NCI-H1105 treated with DMSO at 0.1 percent for 48 hours (cell line): ENCODE results near the gene CAD.

Experiments used
- DNase-seq: peaks from one replicate; lab custom pipeline; 2025; lab: John Stamatoyannopoulos, UW

The CAD gene

DNA sequence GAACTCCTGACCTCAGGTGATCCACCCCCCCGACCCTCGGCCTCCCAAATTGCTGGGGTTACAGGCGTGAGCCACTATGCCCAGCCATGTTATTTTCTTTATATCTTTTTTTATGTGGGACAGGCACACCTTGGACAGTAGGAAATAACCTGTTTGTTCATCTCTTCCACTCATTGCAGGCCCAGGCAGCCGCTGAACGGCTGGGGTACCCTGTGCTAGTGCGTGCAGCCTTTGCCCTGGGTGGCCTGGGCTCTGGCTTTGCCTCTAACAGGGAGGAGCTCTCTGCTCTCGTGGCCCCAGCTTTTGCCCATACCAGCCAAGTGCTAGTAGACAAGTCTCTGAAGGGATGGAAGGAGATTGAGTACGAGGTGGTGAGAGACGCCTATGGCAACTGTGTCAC is 8.4 kb downstream of the CAD start:
- DNase-seq = no peak

DNA sequence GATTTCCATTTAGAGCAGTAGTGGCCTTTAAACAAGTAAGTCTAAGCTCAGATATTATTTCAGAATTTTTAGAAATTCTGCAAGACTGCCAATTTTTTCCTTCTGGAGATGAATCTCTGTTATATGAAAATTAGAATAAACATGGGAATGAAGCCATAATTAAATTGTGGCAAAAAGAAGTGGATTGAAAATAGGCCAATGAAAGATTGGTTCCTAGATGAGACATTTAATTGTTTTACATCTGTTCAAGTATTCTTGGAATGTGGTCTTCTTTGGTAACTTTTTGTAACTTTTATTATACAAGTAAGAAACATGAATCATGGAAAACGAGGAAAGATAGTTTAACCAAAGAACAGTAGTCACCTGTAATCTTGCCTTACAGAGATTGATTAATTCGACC is 10.3 kb downstream of the CAD start:
- DNase-seq = no peak

DNA sequence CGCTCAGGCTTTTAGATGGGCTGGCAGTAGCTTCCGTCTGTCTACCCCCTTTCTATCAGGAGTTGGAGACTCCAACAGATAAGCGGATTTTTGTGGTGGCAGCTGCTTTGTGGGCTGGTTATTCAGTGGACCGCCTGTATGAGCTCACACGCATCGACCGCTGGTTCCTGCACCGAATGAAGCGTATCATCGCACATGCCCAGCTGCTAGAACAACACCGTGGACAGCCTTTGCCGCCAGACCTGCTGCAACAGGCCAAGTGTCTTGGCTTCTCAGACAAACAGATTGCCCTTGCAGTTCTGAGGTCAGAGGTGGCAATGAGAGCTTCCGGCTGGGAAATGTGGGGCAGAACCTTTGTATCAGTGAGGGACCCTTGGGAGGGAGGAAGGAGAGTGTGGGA is 14.8 kb downstream of the CAD start:
- no peak for DNase-seq

DNA sequence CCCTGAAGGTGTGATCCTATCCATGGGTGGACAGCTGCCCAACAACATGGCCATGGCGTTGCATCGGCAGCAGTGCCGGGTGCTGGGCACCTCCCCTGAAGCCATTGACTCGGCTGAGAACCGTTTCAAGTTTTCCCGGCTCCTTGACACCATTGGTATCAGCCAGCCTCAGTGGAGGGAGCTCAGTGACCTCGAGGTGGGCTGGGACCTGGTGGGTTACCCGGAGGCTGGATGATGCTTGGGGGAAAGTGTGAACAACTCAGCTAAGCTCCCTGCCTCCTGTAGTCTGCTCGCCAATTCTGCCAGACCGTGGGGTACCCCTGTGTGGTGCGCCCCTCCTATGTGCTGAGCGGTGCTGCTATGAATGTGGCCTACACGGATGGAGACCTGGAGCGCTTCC is 16.2 kb downstream of the CAD start:
- no peak for DNase-seq

DNA sequence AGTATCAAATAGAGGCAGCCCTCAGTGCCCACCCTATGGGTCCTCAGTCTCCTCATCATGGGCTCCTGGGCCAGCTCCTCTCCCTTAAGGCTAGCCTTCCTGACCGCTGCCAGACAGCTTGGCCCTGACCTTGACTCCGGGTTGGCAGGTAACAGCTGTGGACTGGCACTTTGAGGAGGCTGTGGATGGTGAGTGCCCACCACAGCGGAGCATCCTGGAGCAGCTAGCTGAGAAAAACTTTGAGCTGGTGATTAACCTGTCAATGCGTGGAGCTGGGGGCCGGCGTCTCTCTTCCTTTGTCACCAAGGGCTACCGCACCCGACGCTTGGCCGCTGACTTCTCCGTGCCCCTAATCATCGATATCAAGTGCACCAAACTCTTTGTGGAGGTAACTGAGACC is 19.0 kb downstream of the CAD start:
- no peak for DNase-seq

DNA sequence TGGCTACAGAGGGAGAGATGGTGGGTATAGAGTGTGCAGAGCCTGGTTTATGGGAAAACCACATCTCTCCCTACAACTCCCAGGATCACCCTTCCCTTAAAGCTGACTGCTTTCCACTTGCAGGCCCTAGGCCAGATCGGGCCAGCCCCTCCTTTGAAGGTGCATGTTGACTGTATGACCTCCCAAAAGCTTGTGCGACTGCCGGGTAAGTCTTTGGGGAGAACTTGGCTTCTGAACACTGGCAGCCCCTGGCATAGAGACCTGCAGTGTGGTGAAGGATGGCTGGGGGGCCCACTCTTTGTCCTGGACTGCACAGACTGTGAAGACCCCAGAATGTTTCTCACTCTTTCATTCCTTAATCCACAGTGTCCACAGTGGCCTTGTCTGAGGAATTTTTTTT is 19.5 kb downstream of the CAD start:
- no peak for DNase-seq

DNA sequence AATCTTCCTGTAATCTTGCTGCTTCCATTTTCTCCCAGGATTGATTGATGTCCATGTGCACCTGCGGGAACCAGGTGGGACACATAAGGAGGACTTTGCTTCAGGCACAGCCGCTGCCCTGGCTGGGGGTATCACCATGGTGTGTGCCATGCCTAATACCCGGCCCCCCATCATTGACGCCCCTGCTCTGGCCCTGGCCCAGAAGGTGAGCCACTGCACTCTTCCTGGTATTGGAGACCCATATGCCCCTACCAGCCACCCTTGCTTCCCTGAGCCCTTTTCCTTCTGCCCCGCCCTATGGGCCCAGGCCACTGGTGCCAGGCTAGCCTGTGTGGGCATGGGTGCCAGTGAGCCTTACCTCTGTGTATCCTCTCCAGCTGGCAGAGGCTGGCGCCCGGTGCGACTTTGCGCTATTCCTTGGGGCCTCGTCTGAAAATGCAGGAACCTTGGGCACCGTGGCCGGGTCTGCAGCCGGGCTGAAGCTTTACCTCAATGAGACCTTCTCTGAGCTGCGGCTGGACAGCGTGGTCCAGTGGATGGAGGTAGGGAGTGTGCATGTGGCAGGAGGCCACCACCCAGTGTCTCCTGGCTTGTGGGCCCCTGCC is 20.3 kb downstream of the CAD start:
- DNase-seq = no peak

DNA sequence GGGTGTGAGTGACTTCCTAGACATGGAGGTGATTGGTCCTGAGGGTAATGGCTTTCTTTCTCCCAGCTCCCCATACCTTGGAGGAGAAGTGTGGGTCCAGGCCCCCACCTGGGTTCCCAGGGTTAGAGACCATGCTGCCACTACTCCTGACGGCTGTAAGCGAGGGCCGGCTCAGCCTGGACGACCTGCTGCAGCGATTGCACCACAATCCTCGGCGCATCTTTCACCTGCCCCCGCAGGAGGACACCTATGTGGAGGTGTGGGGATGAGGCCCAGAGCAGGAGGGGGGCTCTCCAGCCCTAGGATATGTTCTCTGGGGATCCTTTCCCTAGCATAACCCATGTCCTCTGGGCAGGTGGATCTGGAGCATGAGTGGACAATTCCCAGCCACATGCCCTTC is 21.8 kb downstream of the CAD start:
- DNase-seq = no peak

DNA sequence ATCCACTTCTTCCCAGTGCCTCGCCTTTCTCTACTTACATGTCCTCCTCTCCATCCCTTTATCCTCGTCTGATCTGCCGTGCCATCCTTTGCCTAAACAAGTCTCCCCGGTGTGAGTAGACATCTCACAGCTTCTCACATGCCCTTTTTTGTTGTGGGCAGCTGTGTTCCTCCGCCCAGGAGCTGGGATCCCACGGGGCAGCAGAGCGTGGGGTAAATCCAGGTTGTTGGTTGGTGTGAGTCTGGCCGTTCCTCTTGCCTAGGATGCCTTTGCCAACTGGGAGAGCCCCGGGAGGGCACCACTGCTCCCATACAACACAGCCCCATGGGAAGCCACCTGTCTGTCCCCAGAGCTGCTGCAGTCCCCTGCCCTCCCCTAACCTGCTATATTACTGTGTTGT is 23.2 kb downstream of the CAD start:
- no peak for DNase-seq

DNA sequence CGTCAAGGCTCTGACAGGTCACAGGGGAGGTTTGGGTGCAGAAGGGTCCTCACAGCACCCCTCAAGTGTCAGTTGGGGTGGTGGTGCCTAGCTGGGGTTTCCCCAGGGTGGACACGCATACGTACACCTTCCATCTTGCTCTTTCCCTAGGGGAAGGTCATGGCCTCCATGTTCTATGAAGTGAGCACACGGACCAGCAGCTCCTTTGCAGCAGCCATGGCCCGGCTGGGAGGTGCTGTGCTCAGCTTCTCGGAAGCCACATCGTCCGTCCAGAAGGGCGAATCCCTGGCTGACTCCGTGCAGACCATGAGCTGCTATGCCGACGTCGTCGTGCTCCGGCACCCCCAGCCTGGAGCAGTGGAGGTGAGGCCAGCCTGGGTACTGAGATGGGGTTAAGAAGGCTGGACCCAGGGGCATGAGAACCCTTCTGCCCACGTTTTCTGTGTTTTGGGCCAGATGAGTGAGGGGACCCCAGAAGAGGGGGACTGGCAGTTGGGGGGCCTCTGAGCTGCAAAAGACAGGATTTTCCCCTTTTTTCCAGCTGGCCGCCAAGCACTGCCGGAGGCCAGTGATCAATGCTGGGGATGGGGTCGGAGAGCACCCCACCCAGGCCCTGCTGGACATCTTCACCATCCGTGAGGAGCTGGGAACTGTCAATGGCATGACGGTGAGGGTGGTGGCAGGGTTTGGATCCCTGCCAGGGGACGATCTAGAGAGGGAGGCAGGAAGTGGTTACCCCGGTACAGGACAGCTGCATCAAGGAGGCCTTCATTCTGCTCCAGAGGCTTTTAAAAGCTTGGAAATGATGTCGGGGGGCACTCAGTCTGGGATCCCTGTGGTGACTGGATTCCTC is 24.8 kb downstream of the CAD start:
- no peak for DNase-seq

DNA sequence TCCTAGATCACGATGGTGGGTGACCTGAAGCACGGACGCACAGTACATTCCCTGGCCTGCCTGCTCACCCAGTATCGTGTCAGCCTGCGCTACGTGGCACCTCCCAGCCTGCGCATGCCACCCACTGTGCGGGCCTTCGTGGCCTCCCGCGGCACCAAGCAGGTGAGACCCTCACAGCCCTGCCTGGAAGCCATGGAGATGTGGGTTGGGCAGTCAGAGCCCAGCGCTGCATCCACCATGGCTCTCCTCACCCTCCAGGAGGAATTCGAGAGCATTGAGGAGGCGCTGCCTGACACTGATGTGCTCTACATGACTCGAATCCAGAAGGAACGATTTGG is 25.4 kb downstream of the CAD start:
- no peak for DNase-seq

DNA sequence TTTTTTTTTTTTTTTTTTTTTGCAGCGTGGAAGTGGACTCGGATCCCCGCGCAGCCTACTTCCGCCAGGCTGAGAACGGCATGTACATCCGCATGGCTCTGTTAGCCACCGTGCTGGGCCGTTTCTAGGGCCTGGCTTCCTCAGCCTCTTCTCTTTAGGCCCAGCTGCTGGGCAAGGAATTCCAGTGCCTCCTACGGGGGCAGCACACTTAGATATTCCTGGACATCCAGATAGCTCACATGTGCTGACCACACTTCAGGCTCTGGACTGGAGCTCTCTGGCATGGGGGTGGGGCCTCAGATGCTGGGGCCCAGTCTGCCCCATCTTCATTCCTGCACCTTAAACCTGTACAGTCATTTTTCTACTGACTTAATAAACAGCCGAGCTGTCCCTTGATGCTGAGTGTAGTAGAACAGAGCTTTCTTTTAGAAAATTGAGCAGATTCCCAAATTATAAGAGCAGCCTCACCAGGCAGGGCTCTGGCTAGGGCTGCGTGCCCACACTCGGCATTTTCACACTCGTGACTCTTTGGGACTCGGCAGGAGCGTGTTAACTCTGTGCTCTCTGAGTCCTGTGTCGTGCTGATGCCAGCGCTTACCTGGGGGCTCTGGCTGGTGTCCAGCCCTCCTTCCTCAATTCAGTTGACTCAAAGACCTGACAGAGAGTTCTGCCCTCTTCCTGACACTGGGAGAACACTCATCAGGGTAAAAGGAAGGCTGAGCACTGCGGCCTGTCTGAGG is 26.4 kb downstream of the CAD start:
- no peak for DNase-seq

DNA sequence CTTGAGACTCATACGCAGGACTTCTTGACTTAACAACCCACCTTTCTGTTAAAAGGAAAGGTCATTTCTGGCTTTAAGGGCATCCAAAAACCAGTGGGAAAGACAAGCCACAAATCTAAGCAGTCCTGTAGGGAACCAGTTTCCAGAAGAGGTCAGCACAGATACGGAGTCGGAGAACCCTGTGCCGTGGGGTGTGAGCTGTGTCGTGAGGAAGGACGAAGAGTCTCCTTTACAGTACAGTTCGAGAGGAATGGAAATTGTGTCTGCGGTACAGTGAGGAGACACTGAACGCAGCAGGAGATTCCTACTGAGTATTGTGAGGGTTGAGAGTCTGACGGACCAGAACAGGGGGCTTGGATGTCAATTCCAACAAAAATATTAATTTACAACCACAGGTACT is 27.9 kb downstream of the CAD start:
- no peak for DNase-seq

DNA sequence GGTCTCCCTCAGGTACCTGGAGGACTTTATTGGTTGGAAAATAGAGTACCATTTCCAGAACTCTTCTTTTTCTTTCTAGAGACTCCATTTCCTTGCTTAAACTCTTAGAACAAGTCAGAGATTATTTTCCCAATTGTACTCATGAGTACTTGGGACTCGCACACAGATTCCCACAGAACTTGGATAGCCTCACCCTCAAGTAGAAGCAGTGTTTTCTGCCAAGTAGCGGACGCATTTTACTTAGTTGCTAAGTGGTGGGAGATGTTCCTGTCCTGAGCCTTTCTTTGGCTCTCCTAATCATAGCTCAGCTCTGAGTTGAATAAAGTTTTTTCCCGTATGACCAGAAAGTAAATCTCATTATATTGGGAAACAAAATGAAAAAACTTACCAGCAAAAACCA is 28.5 kb downstream of the CAD start:
- no peak for DNase-seq

DNA sequence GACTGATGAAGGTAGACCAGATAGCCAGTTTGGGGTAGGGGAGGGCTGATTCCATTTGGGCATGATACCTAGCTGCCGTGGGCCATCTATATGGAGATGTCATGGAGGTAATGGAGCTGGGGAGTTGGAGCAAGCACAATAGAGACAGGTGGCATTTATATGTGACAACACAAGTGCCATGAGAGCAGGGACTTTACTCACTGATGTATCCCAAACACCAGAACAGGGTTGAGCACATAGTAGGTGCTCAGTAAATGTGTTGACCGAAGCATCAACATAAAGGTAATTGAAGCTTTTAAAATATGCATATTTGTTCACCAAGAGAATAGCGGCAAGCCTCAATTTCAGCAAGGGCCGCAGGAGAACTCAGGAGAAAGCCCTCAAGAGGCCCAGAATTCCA is 30.7 kb downstream of the CAD start:
- no peak for DNase-seq

DNA sequence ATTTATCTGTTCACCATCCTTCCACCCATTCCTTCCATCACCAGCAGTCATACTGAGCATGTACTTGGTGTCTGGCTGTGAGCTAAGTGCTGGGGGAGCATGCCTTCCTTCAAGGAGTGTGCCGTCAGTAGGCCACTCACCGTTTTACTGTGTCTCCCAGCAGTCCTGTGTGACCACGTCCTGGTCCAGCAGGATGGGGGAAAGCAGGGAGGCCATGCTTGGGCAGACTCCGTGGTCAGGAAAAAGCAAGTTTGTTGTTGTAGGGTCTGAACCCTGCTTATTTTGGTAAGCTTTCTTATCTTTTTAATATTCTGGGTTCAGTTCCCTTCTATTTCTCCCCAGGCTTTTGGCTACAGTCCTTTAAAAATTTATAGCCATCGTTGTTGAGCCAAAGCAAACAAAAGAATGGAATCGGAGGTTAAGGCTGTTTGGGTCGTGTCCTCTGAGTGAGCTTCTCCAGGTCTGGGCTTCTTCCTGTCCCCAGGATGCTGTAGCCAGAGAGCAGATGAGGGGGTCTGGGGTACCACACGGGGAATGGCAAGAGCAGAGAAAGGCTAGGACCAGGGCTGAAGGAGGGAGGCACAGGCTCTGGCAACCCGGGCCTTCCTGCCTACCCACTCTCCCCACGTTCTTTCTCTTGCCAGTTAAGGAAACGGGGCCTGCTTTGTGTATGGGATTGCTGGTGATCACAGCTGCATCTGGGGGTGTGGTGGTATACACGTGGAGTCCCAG is 32.2 kb downstream of the CAD start:
- no peak for DNase-seq

DNA sequence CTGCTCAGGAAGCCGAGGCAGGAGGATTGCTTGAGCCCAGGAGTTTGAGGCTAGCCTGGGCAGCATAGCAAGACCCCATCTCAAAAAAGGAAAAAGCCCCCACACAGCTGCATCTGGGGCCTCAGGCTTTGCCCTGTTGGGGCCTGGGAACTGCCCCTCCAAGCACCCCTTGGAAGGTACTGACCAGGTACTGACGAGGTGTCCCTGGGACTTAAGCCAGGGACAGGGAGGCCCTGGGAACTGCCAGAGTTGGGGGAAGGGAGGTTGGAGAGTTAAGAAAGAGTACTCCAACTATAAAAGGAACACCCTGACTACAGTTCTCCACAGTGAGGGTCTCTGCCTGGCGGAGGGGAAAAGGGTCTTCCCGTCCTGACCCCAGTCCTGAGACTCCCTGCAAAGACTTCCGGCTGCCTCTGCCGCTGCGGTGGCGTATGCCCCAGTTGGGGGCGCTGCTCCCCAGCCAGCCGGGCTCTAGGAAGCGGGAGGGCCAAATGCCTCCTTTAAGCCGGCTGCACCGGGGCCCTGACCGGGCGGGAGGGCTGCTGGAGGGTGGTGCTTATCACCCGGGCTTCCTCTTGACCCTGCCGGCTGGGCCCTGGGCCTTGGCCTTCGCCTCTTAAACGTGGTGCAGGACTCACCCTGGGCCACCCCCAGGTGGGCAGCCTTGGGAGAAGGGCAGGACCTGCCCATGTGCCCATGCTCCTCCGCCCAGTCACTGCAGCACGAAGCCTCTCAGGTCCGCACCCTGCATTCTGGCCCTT is 32.9 kb downstream of the CAD start:
- DNase-seq = no peak

DNA sequence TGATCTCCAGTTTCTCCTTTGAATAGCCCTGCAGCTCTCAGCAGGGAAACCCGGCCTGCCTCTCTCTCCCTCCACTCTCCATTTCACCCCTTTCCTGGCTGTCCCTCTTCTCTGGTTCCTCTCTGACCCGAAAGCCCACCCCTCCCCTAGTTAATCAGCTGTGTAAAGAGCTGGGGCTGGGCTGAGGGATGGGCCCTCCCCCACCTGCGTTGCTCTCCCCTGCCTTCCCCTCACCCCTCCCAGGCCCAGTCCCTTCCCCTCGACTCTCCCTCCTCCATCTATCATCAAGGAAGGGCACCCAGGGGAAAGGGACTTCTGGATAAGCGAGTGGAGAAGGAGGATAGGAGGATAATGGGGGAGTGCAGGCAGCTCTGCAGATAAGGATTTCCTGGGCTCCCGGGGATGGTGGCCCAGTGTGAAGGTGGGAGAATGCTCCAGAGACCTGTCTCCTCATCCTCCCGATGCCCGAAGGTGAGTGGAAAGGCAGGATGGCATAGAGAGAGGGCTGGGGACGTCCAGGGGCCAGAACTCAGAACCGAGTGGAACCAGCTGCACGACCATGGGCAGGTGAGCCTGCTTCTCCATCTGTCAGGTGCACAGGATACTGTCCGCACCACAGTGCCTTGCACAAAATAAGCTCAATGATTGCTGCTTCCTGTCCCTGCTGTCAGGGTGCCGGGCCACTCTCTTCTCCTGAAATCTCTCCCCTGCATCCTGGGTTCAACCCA is 33.6 kb downstream of the CAD start:
- DNase-seq = no peak

DNA sequence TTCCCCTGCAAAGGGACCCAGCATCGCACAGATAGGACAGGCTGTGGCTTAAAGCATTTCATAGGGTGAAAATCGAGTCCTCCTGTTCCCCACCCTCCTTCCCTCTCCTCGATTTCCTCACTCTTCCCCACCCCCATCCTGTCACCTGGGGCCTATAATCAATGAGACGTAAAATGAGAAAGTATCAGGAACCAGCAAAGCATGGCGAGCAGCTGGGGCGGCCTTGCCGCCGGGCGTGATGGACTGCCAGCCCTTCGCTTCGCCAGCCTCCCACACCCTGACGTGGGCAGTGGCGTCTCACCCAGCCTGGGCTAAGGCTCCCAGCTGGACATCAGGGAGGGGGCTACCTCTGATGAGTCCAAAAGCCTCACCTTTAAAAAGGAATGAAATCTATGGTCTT is 34.6 kb downstream of the CAD start:
- DNase-seq = no peak

DNA sequence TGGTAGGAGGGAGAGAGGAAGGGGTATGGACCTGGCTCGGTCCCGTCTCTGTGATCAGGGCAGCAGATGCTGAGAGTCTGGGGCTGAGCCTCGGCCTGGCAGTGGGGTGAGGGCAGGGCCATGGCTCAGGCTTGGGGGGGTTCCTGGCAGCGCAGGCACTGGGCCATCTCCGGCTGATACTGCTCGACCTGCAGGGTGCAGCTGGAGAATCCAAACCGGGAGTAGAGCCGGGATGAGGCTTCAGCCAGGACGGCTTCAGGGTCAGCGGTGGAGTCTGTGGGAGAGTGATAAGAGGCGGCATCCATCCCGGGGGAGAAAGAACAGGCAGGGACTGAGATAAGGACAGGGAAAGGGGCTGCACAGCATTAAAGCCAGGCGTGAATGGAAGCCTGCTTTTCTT is 38.0 kb downstream of the CAD start:
- DNase-seq = no peak

DNA sequence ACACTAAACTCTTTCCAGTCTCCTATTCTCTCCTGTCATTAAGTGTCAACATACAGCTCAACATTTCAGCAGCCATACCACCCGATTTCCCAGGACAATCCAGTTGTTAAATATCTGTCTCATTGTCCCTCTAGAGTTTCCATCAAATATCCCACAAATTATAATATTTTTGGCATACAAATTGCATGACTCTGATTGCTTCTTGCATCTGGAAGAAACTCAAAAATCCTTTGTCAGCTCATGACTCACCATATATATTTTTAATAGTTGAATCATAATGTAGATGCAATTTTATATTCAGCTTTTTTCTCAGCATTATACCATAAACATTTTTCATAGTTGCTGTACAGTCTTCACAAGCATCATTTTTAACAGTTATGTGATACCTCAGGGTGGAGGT is 38.5 kb downstream of the CAD start:
- DNase-seq = no peak
